ENCODE measurements around the gene C11orf16. TPM values are rescaled to one million over a fixed set of nuclear protein-coding genes. Genes with fewer than 3 reads are reported as not detected.

Gene C11orf16
- total RNA-seq, 4 donors from 2014 or later, result not detected

DNA sequence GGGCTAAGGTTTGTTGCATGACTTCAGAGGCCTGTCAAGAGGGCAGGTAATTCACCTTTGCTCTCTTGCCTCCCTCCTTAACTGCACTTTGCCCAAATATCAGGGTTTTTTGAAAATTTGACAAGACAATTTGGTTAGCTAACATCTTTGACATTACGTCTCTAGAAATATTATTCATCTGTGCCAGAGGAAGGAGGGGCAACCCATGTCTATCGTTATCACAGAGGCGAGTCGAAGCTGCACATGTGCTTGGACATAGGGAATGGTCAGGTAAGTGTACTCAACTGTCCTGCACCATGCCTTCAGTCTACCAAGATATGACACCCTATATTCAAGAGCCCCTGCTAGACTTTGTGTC, 18.1 kb downstream of the C11orf16 start:
- no peaks in the 10 kb centered on the region for H3K27me3 ChIP-seq
- in situ Hi-C loops (cut with MboI; ENCODE audit: low sequenced_read_pairs in 4 of 4) (loop anchor here in 1 of 4 donors (25.0 kb wide), 1 partner anchor 227 kb away; the partner anchor contains the start of genes RPL27A and TRIM66), intact Hi-C loops (cut with DNase I; ENCODE audit: low total_unique reads) (loop anchor here (5.0 kb wide), 1 partner anchor 107 kb away; no protein-coding TSS in a partner anchor)
- ATAC-seq (no peak), DNase-seq (no peak)
- no peak for TF ChIP-seq POLR2A (IDR thresholded peaks at IDR 0.05)
- TF ChIP-seq, protein P1, sequence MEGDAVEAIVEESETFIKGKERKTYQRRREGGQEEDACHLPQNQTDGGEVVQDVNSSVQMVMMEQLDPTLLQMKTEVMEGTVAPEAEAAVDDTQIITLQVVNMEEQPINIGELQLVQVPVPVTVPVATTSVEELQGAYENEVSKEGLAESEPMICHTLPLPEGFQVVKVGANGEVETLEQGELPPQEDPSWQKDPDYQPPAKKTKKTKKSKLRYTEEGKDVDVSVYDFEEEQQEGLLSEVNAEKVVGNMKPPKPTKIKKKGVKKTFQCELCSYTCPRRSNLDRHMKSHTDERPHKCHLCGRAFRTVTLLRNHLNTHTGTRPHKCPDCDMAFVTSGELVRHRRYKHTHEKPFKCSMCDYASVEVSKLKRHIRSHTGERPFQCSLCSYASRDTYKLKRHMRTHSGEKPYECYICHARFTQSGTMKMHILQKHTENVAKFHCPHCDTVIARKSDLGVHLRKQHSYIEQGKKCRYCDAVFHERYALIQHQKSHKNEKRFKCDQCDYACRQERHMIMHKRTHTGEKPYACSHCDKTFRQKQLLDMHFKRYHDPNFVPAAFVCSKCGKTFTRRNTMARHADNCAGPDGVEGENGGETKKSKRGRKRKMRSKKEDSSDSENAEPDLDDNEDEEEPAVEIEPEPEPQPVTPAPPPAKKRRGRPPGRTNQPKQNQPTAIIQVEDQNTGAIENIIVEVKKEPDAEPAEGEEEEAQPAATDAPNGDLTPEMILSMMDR (IDR thresholded peaks at IDR 0.05 in 4 of 5, conservative IDR thresholded peaks at IDR 0.05 in 1 of 5), result no peak
- no peak overlapping the region for H3K27ac ChIP-seq
- peaks cover 19 to 31% of the 10 kb centered on the region in 2 donors for H3K4me1 ChIP-seq
- H3K4me3 ChIP-seq, result no peak overlapping the region
- H3K9me3 ChIP-seq, result no peaks in the 10 kb centered on the region
- peaks cover 0 to 30% of the 10 kb centered on the region in 2 donors for H3K36me3 ChIP-seq

DNA sequence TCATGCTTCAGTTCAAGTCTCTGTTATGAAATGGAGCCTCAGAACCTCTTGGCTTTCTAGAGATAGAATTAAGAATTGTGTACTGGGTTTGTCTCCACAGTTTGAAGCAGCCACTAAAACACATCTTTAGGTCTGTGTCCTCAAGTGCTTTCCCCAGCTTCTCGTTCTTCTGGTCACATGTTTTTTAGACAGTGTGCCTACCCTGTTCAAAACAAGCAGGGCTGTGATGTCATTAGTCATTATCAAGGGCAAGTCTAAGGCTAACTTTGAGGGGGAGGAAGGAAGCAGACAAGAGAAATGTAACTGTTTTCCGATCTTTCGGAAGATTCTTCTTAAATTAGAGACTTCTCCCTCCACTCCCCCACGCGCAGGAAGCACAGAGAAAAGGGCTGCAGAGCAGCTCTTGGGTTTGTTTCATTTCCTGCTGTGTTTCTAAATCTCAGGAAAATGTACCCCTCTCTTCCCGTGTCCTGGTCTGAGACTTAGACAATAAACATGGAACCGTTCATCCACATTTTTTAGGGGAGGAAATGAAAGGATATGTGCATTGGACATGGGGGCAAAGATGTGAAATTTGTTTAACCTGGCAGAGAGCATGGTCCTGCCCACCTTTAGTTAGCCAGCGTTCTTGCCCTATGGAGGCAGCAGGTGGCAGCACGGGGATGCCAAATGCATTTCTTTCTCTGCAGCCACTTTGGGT, 18.6 kb downstream of the C11orf16 start:
- peaks cover 0 to 25% of the 10 kb centered on the region in 2 donors for H3K36me3 ChIP-seq
- no peak for DNase-seq
- H3K9me3 ChIP-seq, result no peaks in the 10 kb centered on the region
- no peak for ATAC-seq
- intact Hi-C loops (cut with DNase I; ENCODE audit: low total_unique reads), result loop anchor here (5.0 kb wide), 1 partner anchor 107 kb away; no protein-coding TSS in a partner anchor
- H3K4me3 ChIP-seq, result no peak overlapping the region
- H3K4me1 ChIP-seq, result peaks cover 19 to 31% of the 10 kb centered on the region in 2 donors
- TF ChIP-seq, protein P1 (IDR thresholded peaks at IDR 0.05 in 4 of 5, conservative IDR thresholded peaks at IDR 0.05 in 1 of 5), result peak in 2 of 5 experiments; percentile 16 to 19
- TF ChIP-seq POLR2A (IDR thresholded peaks at IDR 0.05), result no peak
- in situ Hi-C loops (cut with MboI; ENCODE audit: low sequenced_read_pairs in 4 of 4), result loop anchor here in 1 of 4 donors (25.0 kb wide), 1 partner anchor 227 kb away; the partner anchor contains the start of genes RPL27A and TRIM66
- peak overlapping the region; percentile 11 to 38 (median 22) for H3K27ac ChIP-seq
- H3K27me3 ChIP-seq, result no peaks in the 10 kb centered on the region

DNA sequence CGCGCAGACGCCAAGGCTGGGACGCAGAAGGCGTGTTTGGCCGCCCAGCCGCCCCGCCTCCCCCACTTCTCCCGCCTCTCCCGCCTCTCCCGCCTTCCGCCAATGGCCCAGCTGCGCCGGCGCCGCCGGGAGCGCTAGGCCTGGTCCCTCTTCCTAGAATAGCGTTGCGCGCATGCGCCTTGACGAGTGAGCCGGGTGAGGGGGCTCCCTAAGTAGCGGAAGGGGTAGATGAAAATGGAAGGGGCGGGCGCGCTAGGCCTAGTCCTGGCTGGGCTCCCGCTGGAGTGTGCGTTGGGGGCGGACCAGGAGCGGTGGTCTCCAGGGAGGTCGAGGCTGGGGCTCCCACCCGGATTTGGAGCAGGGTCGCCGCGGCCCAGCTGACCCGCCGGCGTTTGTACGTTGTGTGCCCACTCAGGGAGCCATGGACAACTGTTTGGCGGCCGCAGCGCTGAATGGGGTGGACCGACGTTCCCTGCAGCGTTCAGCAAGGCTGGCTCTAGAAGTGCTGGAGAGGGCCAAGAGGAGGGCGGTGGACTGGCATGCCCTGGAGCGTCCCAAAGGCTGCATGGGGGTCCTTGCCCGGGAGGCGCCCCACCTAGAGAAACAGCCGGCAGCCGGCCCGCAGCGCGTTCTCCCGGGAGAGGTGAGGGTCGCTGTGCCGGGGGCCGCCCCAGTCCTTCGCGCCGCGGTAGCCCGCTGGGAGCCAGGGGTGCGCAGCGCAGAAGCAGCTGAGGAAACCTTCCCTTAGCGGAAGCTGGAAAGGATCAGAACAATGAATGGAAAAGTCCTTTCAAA, 21.5 kb downstream of the C11orf16 start, which contains the start of gene AKIP1:
AKIP1 (plus strand) TSS at position 161 of the 795 bp plus-strand sequence; CDS start at position 422, 261 bp downstream.
- peak within 1 kb of the TSS; percentile 86 to 93 (median 90) for H3K27ac ChIP-seq
- TF ChIP-seq, protein P1 (IDR thresholded peaks at IDR 0.05 in 4 of 5, conservative IDR thresholded peaks at IDR 0.05 in 1 of 5), result no peak
- peak in 1 of 2 donors; percentile 51 for TF ChIP-seq POLR2A (IDR thresholded peaks at IDR 0.05)
- H3K4me3 ChIP-seq, result peak within 1 kb of the TSS; percentile 88 to 95 (median 94)
- H3K36me3 ChIP-seq, result peaks cover 0 to 7% of the 10 kb centered on the region in 2 donors
- no peaks in the 10 kb centered on the region for H3K27me3 ChIP-seq
- H3K9me3 ChIP-seq, result no peaks in the 10 kb centered on the region
- peak; percentile 93 for ATAC-seq
- DNase-seq, result peak; percentile 89 to 91
- peaks cover 10 to 21% of the 10 kb centered on the region in 2 donors for H3K4me1 ChIP-seq
- in situ Hi-C loops (cut with MboI; ENCODE audit: low sequenced_read_pairs in 4 of 4) (loop anchor here in 1 of 4 donors (25.0 kb wide), 1 partner anchor 224 kb away; the partner anchor contains the start of genes RPL27A and TRIM66), intact Hi-C loops (cut with DNase I; ENCODE audit: low total_unique reads) (loop anchor here (2.0 to 5.0 kb wide), 3 partner anchors 54 to 222 kb away; partner anchors contain the start of gene TMEM9B)

DNA sequence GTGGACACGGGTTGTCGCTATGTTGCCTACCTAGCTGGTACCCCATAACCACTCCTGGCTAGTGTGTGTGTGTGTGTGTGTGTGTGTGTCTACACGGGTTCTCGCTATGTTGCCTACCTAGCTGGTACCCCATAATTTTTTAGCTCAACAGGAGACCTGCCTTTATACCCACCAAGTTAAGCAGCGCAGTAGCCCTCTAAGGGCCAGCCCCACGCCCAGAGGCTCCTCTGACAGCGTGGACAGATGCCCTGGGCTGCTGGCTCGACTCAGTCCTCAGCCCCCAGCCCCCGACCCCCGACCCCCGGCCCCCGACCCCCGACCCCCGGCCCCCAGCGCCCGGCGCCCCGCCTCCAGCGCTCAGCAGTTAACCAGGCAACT, 22.1 kb downstream of the C11orf16 start:
- intact Hi-C loops (cut with DNase I; ENCODE audit: low total_unique reads), result loop anchor here (2.0 to 5.0 kb wide), 3 partner anchors 54 to 222 kb away; partner anchors contain the start of gene TMEM9B
- in situ Hi-C loops (cut with MboI; ENCODE audit: low sequenced_read_pairs in 4 of 4), result loop anchor here in 1 of 4 donors (25.0 kb wide), 1 partner anchor 223 kb away; the partner anchor contains the start of genes RPL27A and TRIM66
- no peak for DNase-seq
- TF ChIP-seq, protein P1 (IDR thresholded peaks at IDR 0.05 in 4 of 5, conservative IDR thresholded peaks at IDR 0.05 in 1 of 5), result no peak
- no peak for TF ChIP-seq POLR2A (IDR thresholded peaks at IDR 0.05)
- Histone ChIP-seq H3K9me3 (no peaks in the 10 kb centered on the region), H3K36me3 (peaks cover 0 to 1% of the 10 kb centered on the region in 2 donors), H3K27me3 (no peaks in the 10 kb centered on the region), H3K4me1 (peaks cover 10 to 21% of the 10 kb centered on the region in 2 donors), H3K4me3 (peak overlapping the region; percentile 88 to 95 (median 94)), H3K27ac (peak overlapping the region; percentile 86 to 93 (median 90))
- ATAC-seq, result peak; percentile 1 to 25
